HG03442 (cell line): ENCODE measurements around the gene BEST1.
"Not testable (repeated sequence)": the region's sequence is repeated elsewhere in the genome, so short reads cannot be mapped to it uniquely, and the experiment has no call there.

ENCODE experiments used
- ATAC-seq: cut with Tn5 transposase; IDR thresholded peaks from one replicate; pipeline ENCODE4 v1.9.1; 2021; ENCODE audit warnings: mild to moderate bottlenecking, moderate library complexity; ENCODE audit not compliant: unreplicated experiment

The BEST1 gene

GRCh38 chr11:61947486-61948210 is 2.5 kb upstream of the BEST1 start:
- no peak for ATAC-seq

- ATAC-seq: no peak
Observed at GRCh38 chr11:61948505-61948904, 1.6 kb upstream of the BEST1 start.

- no peak for ATAC-seq
Observed at GRCh38 chr11:61949169-61950034, 749 bp upstream of the BEST1 start.

GRCh38 chr11:61951484-61952135 is 1.5 kb downstream of the BEST1 start:
- ATAC-seq: no peak

- ATAC-seq: no peak
Observed at GRCh38 chr11:61952882-61953281, 2.7 kb downstream of the BEST1 start.

- ATAC-seq: not testable (repeated sequence)
Observed at GRCh38 chr11:61953632-61954031, 3.5 kb downstream of the BEST1 start.

- ATAC-seq: no peak
Observed at GRCh38 chr11:61954106-61954850, 4.1 kb downstream of the BEST1 start.

GRCh38 chr11:61954851-61955421 is 4.8 kb downstream of the BEST1 start:
- ATAC-seq: no peak

GRCh38 chr11:61955422-61956135 is 5.4 kb downstream of the BEST1 start:
- no peak for ATAC-seq

GRCh38 chr11:61956191-61957020 is 6.3 kb downstream of the BEST1 start:
- no peak for ATAC-seq

- no peak for ATAC-seq
Observed at GRCh38 chr11:61957021-61957770, 7.0 kb downstream of the BEST1 start.

GRCh38 chr11:61958590-61958989 is 8.4 kb downstream of the BEST1 start:
- ATAC-seq: no peak

- ATAC-seq: no peak
Observed at GRCh38 chr11:61959114-61959513, 9.0 kb downstream of the BEST1 start.

- no peak for ATAC-seq
Observed at GRCh38 chr11:61959678-61960077, 9.5 kb downstream of the BEST1 start.

GRCh38 chr11:61960532-61960931 is 10.4 kb downstream of the BEST1 start:
- no peak for ATAC-seq

- ATAC-seq: no peak
Observed at GRCh38 chr11:61961570-61962212, 11.5 kb downstream of the BEST1 start.

- no peak for ATAC-seq
Observed at GRCh38 chr11:61962213-61963015, 12.3 kb downstream of the BEST1 start.
